AG09309 (cell line): ENCODE results near the gene DHRS4L2.
"Not testable (repeated sequence)": the region's sequence is repeated elsewhere in the genome, so short reads cannot be mapped to it uniquely, and the experiment has no call there.

Experiments
- DNase-seq: peaks from one replicate; pipeline ENCODE4 v3.0.0-alpha.2; 2010; ENCODE audit warnings: low read depth
- H3K4me3 ChIP-seq: 2 replicates; pipeline ENCODE4 v1.5.1; 2011; ENCODE audit warnings: mild to moderate bottlenecking, low read depth, low read length, moderate library complexity; ENCODE audit not compliant: control insufficient read depth
- CTCF ChIP-seq: IDR thresholded peaks from 2 replicates; pipeline ENCODE4 v1.5.1; 2011; ENCODE audit warnings: mild to moderate bottlenecking, low read depth, low read length, inconsistent platforms; ENCODE audit not compliant: insufficient read depth, control insufficient read depth; ENCODE audit errors: missing control alignments

The DHRS4L2 gene

DNA sequence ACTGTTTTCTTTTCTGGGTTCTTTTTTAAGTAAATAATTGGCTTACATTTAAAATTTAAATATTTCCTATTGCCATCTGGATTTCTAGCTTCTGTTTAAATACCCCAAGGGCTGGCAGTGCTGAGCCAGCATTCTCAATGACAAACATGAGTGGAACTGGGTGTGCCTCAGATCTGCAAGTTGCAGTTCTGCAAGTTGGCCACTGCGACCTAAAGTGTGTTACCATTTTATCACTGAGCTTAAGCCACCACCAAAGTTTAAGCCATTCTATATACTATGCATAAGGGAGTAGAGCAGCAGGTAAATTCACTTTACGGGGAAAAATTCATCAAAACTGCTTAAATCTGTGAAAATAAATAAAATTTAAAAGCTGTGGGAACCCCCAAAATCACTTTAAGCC, 11.5 kb upstream of the DHRS4L2 start:
- not testable (repeated sequence) for DNase-seq, H3K4me3 ChIP-seq
- TF ChIP-seq CTCF: peak; percentile 26

- H3K4me3 ChIP-seq, DNase-seq: not testable (repeated sequence)
These were observed 6.5 kb upstream of the DHRS4L2 start for GRCh38 chr14:23981951-23982813.

DNA sequence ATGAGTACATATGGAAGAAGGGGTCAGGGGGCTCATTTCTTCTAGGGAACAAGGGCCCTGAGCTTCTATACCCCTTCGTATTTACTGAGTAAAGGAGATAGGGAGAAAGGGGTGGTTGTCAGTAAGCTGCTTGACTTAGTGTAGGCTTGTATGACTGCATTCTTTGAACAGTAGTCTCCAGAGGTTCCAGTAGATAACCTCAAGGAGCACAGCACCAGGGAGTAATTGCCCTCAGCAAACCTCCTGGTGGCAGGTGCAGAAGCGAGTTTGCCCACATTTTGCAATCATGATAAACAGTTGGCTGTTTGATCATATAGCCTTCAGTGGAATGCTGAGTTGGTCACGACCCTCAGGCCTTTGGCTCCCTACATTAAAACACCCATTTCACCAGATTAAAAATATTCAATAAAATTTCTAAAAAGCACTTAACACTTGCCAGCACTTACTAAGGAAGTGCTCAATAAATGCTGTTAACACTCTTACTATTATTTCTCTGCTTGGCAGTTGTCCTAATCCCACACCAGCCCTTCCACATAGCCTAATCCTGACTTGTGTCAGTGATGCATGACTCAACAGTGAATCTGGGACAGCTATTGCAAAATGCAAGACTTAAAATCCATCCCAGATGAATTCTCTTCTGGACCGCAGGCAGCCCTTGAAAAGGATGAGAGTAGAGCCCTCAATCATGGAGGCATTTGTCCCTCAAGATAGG, 3.7 kb upstream of the DHRS4L2 start:
- no peak overlapping the region for H3K4me3 ChIP-seq
- TF ChIP-seq CTCF: no peak
- DNase-seq: peak; percentile 94

- not testable (repeated sequence) for DNase-seq, H3K4me3 ChIP-seq
These were observed 514 bp upstream of the DHRS4L2 start for GRCh38 chr14:23988223-23988606.

- not testable (repeated sequence) for H3K4me3 ChIP-seq, DNase-seq
These were observed 1.2 kb downstream of the DHRS4L2 start for GRCh38 chr14:23989734-23990445.

DNA sequence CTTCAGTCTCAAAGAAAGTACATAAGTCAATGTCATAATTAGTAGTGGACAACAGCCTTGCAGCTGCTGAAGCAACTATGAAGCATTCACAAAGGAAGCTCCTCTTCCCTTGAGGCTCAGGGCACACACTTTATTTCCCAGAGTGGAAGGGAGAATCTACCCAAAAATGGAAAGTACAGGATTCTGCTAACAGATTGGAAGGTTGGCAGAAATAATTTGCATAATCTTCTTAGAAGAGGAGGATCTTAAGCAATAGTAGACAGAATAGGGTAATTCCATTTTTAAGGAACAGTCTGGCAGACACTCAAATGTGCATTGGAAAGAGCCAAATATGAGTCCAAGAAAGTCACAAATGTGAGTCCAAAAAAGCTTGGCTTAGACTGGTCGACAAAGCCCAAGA, 2.2 kb downstream of the DHRS4L2 start:
- not testable (repeated sequence) for DNase-seq, H3K4me3 ChIP-seq

DNA sequence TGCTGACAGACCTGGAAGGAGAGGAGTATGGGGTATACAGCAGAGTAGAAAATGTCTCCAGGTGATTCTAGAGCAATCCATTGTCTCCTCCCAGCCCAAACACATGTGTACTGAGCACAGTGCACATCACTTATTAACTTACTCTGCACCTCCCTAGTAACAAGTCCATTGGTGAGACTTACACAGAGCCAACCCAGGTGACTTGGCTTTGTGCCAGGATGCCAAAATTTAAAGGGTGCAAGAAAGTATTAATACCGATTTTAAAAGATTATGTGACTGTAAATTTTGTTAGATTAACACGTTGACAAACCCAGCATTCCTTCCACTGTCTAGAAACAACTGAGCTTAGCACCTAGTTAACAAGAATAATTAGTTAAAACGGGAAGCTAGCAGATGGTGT, 4.3 kb downstream of the DHRS4L2 start:
- not testable (repeated sequence) for DNase-seq

GRCh38 chr14:23996009-23996408, 7.3 kb downstream of the DHRS4L2 start:
- not testable (repeated sequence) for H3K4me3 ChIP-seq, DNase-seq

More for the DNA sequence above, 4.3 kb downstream of the DHRS4L2 start:
- not testable (repeated sequence) for H3K4me3 ChIP-seq

DNA sequence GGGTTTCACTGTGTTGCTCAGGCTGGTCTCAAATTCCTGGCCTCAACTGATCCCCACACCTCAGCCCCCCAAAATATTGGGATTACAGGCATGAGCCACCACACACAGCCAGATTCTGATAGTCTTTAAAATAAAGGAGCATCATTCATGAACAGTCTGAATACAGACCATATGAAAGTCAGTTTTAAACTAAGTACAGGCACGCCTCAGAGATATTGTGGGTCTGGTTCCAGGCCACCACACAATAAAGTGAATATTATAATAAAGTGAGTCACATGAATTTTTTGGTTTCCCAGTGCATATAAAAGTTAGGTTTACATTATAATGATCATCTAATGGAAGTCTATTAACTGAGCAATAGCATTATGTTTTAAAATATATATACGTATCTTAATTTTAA, 8.1 kb downstream of the DHRS4L2 start:
- not testable (repeated sequence) for H3K4me3 ChIP-seq, DNase-seq

DNA sequence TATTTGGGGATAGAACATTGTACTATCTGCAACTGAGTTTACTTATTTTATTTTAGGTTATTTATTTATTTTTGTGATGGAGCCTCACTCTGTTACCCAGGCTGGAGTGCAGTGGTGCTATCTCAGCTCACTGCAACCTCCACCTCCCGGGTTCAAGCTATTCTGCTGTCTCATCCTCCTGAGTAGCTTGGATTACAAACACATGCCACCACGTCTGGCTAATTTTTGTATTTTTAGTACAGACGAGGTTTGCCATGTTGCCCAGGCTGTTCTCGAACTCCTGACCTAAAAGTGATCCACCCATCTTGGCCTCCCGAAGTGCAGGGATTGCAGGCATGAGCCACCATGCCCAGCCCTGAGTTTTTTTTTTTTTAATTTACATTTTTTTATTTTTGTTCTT, 10.9 kb downstream of the DHRS4L2 start:
- DNase-seq, H3K4me3 ChIP-seq: not testable (repeated sequence)

- not testable (repeated sequence) for H3K4me3 ChIP-seq, DNase-seq
These were observed 12.3 kb downstream of the DHRS4L2 start for GRCh38 chr14:24001078-24001477.

DNA sequence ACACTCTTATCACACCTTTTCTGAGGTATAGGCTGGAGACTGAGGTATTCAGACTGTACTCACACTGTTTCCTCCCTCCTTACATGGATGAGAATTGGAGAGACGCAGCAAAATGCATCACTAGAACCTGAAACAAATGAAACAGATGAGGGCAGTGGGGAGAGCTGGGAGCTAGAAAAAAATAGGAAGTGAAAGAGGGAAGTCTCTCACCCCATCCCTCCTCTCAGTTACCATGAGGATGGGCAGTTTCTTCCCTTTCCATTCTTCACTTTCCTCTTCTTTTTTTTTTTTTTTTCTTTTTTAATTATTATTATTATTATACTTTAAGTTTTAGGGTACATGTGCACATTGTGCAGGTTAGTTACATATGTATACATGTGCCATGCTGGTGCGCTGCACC, 12.9 kb downstream of the DHRS4L2 start:
- H3K4me3 ChIP-seq, DNase-seq: not testable (repeated sequence)

- H3K4me3 ChIP-seq: peak overlapping the region; percentile 29
- DNase-seq: not testable (repeated sequence)
These were observed 17.7 kb downstream of the DHRS4L2 start for GRCh38 chr14:24006471-24006816.

DNA sequence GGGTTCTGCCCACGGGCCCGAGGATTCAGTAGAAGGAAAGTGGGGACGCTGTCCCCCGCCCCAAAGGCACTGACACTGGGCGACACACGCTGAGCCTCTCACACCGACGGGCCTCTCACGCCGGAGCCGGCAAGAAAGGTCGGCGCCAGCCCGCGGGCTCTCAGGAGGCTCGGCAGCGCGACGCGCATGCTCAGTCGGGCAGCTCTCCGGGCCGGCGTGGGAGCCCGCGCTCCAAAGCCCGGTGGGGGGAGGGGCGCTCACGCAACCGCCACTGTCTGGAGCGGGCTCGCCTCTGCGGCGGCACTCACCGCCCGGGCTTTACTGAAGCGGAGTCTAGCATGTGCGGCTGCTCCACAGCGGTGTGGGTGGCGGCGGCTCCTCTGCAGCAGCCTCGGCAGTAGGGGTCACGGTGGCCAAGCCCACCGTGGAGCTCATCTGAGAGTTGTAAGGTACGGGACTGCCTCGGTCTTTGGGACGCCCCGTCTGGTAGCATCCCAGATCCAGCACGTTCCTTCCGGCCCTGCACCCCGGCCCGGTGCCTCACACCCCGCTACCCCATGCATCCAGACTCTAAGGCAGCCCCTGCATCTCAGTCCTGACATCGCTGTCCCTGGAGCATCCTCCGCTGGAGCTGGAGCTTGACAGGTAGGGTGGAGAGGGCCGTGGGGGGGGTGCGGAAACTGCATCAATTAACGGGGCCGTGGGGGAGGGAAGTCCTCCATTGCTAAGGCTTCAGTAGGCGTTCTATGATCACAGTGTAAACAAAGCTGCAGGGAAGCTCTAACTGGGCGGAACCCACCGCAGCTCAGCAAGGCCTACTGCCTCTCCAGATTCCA, 18.3 kb downstream of the DHRS4L2 start:
- peak overlapping the region; percentile 33 for H3K4me3 ChIP-seq
- DNase-seq: not testable (repeated sequence)
